Measurements from ENCODE around the gene TNFAIP1.

Gene TNFAIP1

DNA sequence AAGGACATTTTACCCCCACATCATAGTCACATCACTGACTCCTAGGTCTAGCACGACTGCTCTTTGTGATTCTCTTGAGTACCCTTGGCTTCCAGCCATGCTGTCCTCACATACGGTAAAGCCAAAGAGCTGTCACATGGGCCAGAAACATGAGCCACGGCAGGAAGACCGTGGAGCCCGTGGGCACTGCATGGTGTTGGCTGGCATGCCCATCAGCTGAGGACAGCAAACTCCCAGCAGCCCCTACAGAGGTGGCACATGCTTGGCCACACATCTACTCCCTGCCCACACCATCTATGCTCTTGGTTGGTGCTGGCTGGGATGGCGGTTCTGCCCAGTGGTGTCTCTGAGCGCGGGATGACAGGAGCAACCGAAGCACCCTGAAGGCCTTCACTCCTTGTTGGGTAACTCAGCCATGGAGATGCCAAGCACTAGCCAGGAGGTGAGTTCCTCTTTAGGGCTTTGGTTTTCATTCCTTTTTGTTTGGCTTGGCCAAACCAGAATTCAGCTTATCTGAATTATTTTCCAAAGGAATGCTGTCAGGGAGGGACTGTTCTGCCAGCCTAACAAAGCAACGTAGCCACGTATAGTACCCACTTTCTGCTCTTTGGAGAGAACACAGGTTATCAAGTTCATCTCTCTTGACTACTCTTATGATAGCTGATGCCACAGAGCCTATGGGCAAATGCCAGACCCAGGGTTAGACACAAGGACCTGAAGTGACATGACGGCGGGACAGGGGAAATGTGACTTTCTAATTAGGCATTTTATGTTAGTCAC is 10.0 kb downstream of the TNFAIP1 start:
- DNase-seq (ENCODE audit: low spot score) = no peak

DNA sequence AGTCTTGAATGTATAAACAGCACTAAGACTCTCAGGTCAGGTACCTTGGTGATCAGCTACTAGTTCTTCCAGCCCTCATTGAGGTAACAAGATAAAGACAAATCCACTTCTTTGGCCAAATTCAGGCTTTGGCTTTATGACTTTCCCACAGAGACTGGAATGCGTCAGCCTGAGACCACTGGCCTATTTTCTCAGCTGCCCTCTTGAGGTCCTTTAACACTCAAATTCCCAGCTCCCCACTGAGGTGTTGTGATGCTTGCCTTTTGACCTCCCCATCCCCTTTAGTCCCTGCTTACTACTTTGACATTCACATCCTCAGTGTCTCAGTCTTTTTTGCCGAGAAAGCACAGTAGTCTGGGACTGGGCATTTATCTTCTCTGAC is 10.6 kb downstream of the TNFAIP1 start:
- DNase-seq (ENCODE audit: low spot score) = no peak

- DNase-seq (ENCODE audit: low spot score) = no peak
These were observed 11.2 kb downstream of the TNFAIP1 start for GRCh38 chr17:28346746-28347246.

- no peak for DNase-seq (ENCODE audit: low spot score)
These were observed 11.8 kb downstream of the TNFAIP1 start for GRCh38 chr17:28347261-28347891.

DNA sequence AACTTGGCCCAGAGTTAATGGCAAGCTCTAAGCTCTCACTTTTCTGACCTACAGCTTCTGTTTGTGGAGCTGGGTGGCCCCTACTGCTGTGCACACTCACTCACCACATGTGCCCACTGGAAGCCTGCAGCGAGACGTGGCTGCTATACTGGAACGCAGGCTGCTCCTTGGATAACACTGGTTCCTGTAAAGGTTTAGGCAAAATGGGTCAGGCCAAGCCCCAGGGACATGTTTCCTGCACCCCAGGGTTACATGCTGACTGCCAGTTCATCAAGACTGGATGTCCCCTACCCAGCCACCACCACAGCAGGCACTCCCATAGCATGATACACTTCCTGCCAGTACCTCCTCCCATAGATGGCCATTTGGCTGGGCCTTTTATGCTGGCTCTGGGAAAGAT is 13.4 kb downstream of the TNFAIP1 start:
- DNase-seq (ENCODE audit: low spot score) = no peak

DNA sequence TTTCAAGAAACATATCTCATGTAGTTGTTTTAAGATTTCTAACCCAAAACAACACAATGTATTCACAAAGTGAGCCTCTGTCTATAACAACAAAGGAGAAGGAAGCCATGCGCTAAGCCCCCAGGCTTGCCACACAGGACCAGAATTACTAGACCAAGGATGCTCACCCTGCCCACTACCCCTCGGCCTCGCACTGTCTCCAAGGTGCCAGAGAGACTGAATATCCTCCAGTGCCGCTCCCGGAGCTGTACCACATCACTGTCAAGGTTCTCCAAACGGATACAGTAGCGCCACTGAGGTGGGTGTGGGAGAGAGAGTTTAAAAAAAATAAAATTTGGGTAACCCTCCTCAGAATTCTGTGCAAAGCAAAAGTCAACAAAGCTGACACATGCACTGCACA is 14.7 kb downstream of the TNFAIP1 start:
- DNase-seq (ENCODE audit: low spot score) = no peak

- DNase-seq (ENCODE audit: low spot score) = peak; percentile 99
These were observed 21.7 kb downstream of the TNFAIP1 start, which contains the start of gene POLDIP2 for GRCh38 chr17:28357061-28357900. POLDIP2 (minus strand) TSS chr17:28357527; CDS start chr17:28357448, 79 bp downstream.

GRCh38 chr17:28357901-28358197 is 22.3 kb downstream of the TNFAIP1 start:
- DNase-seq (ENCODE audit: low spot score) = no peak

DNA sequence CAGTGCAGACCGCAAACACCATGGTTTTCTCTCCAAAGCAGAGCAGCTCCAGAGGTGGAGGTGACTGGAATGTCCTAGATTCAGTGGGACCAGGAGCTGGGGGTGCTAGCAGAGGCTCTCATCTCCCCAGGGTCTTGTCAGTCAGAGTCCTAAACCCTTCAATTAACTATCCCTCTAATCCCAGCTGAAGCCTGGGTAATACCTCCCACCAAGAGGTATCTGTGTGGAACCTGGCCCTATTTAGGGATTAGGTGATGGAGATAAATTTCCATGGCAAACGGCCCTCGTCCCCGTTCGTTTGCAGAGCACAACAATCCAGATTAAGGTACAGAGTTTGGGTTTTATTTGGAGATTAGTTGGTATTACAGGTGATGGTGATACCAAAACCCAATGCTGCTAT is 27.6 kb downstream of the TNFAIP1 start:
- no peak for DNase-seq (ENCODE audit: low spot score)

DNA sequence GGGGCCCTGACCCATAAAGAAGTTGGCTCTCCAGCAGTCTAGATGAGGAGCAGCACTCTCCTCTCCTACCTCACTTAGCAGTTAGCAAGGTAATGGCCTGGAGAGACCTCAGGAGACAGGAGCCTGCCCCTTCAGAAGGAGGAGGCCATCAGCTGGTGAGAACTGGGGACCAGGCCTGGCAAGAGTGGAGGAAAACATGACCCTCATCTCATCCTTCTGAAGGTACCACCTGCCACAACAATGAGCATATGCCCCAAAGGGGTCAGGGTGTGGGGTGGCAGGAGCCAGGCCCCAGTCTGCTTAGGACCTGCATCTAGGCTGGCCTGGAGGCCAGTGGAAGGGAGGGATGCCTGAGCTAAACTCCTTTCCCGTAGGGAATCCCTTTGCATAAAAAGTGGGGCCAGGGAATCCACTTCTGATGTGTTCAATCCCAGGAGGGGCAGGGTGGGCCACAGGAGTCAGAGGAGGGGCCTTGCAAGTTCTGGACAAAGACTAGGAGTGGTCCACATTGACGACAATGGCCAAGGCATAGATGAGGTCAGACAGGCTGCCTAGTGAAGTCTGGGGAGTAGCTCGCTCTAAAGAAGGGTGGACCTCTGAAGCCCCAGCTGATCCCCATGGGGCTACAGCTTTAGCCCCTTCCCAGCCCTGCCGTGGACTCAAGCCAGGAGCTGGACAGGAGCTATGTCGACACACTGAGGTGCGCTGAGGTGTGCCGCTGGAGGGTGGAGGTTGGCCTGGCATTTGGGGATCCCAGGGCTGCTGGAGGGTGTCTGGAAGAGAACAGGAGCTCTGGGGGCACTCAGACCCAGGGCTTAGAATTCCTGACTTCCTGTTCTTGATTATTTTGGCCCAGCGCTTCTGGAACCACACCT is 28.5 kb downstream of the TNFAIP1 start:
- no peak for DNase-seq (ENCODE audit: low spot score)

- no peak for DNase-seq (ENCODE audit: low spot score)
These were observed 29.3 kb downstream of the TNFAIP1 start, which contains the start of gene SEBOX for GRCh38 chr17:28364665-28365363. SEBOX (minus strand) TSS chr17:28365199; CDS start chr17:28365151, 48 bp downstream.

- DNase-seq (ENCODE audit: low spot score) = no peak
These were observed 29.9 kb downstream of the TNFAIP1 start for GRCh38 chr17:28365487-28365886.

GRCh38 chr17:28366605-28367004 is 31.0 kb downstream of the TNFAIP1 start:
- DNase-seq (ENCODE audit: low spot score) = no peak

DNA sequence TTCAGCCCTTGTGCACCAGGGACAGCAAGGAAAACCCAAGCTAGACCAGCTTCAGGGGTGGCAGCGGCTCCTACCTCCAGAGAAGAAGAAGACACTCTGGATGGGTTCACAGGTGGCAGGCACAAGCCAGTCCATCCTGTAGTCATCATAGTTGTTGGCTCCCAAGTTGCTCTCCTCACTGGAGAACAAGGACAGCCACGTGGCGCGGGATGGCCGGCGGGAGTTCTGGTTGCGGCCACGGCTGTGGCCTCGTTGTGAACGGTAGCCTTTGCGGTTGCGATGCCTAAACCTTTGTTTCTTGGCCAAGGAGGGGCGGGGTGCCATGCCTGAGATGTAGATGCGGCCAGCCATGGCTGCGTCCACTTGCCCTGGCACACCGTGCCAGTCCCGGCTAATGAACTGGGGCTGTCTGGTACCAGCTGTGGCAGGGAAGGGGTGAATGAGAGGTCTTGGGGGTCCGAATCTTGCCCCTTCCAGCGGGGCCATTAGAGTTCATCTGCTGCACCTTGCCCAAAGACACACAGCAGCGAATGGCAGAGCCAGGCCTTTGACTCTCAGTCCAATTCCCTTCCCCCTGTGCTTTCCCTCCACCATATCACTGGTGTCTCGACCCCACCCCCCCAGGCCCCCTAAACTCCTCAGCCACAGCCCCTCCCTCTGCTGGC is 32.2 kb downstream of the TNFAIP1 start:
- DNase-seq (ENCODE audit: low spot score) = no peak

- no peak for DNase-seq (ENCODE audit: low spot score)
These were observed 32.8 kb downstream of the TNFAIP1 start for GRCh38 chr17:28368306-28368831.

DNA sequence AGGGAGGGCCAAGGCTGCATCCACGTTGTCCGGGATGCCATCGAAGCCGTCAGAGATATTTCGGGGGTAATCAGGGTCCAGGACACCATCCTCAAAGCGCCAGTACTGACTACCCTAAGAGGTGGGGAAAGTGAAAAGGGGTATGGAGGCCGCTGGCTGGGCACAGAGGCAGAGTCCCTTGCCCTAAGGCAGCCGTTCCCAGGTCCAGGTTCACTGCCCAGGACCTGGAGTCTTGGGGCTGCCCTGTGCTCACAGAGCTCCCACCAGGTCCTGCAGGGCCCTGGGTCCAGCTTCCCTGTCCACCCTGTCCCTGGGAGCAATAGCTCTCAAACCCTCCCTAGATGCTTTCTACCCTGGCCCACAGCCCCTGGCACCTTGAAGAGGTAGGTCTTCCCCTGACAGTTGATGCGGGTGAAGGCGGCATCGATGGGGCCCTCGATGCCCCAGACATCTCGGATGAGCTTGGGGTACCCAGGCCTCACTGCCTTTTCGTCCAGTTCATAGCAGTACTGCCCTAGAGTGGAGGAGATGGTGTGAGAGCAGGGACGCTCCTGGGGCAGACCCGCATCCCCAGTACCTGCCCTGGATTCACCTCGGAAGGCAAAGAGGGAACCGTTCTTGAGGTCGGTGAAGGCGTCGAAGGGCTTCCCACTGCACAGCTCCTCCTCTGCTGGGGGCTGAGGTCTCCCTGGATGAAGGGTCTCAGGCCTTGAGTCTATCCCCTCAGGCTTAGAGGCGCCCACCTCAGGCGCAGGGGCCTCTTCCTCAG is 33.5 kb downstream of the TNFAIP1 start:
- no peak for DNase-seq (ENCODE audit: low spot score)

DNA sequence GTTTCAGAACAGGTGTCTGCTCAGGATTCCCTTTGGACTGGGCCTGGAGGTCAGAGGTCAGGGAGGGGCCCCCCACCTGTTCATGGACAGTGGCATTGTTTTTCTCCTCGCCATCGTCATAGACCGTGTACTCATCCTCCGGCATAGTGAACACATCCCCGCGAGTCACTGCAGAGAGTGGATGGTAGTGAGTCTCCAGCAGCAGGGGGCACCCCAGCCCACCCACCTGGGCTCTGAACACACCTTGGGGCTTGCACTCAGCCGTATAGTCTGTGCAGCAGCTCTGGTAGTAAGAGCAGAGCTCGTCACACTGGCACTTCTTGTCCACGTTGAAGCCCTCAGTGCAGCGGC is 34.1 kb downstream of the TNFAIP1 start:
- DNase-seq (ENCODE audit: low spot score) = no peak

GRCh38 chr17:28370035-28370743 is 34.6 kb downstream of the TNFAIP1 start, which contains the start of gene VTN:
VTN (minus strand) TSS chr17:28370307; CDS start chr17:28370203, 104 bp downstream.
- peak; percentile 64 for DNase-seq (ENCODE audit: low spot score)

GRCh38 chr17:28370744-28371103 is 35.2 kb downstream of the TNFAIP1 start:
- no peak for DNase-seq (ENCODE audit: low spot score)
